Gastrocnemius medialis (tissue), 4 donors: Measurements from ENCODE around the gene GSG1L.

Experiments
- POLR2A ChIP-seq, 2 donors: fragments of 450-650 bp; IDR thresholded peaks; one replicate each; pipeline ENCODE4 v1.6.1; 2017; ENCODE audit warnings: antibody characterized with exemption in 2 of 2, mild to moderate bottlenecking in 2 of 2, moderate library complexity in 2 of 2
- TF ChIP-seq, protein P1 (sequence below), 5 experiments: fragments of 450-650 bp in 3 of 5; fragments of 200-600 bp in 2 of 5; sonication (generic) in 2 of 5; IDR thresholded peaks in 4 of 5; conservative IDR thresholded peaks in 1 of 5; 1 replicate in 4 of 5; 2 replicates in 1 of 5; pipeline ENCODE4 v1.5.1; 2016 to 2019; ENCODE audit warnings: antibody characterized with exemption in 5 of 5, mild to moderate bottlenecking in 3 of 5, moderate library complexity in 3 of 5

GRCh38 chr16:27747946-27748345, 315.6 kb downstream of the GSG1L start:
- TF ChIP-seq, protein P1, sequence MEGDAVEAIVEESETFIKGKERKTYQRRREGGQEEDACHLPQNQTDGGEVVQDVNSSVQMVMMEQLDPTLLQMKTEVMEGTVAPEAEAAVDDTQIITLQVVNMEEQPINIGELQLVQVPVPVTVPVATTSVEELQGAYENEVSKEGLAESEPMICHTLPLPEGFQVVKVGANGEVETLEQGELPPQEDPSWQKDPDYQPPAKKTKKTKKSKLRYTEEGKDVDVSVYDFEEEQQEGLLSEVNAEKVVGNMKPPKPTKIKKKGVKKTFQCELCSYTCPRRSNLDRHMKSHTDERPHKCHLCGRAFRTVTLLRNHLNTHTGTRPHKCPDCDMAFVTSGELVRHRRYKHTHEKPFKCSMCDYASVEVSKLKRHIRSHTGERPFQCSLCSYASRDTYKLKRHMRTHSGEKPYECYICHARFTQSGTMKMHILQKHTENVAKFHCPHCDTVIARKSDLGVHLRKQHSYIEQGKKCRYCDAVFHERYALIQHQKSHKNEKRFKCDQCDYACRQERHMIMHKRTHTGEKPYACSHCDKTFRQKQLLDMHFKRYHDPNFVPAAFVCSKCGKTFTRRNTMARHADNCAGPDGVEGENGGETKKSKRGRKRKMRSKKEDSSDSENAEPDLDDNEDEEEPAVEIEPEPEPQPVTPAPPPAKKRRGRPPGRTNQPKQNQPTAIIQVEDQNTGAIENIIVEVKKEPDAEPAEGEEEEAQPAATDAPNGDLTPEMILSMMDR (IDR thresholded peaks at IDR 0.05 in 4 of 5, conservative IDR thresholded peaks at IDR 0.05 in 1 of 5), result no peak
- no peak for TF ChIP-seq POLR2A (IDR thresholded peaks at IDR 0.05)
